Stimulated activated CD8-positive, alpha-beta memory T cell treated with anti-CD3 and anti-CD28 coated beads, Interleukin-15, amount 100 ng/mL, for 1 hour (primary cell): Measurements from ENCODE around the gene BBS1.
"Not testable (repeated sequence)": the region's sequence is repeated elsewhere in the genome, so short reads cannot be mapped to it uniquely, and the experiment has no call there.

Source experiments
- DNase-seq: peaks from one replicate; pipeline ENCODE4 v3.0.0-alpha.2; 2020; ENCODE audit warnings: low read depth

Gene BBS1

DNA sequence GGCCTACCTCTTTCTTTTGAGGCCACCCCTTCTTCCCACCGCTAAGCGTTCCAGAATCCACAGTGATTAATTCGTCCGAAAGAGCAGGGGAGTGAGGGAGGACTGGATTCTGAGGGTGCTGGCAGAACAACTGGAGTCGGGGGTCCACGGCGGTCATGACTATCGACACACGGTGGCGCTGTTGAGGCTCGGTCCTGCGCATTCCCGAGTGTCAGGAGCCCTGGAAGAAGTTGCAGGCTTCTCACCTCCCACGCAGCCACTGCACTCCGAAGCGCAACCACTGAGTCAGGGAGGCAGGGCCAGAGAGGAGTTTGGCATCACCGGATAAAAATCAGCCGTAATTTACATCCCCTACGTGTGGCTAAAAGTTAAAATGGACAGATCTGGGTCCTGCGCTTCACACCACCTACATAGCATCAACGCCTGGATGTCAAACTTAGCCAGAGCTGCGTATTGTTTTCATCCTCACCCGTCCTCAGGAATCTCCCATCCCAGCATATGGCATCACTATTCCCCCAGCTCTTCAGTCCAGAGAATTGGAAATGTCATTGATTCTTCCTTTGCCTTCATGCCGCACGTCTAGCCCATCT lies 68.7 kb downstream of the BBS1 start:
- peak; percentile 67 for DNase-seq

GRCh38 chr11:66580803-66581202 lies 70.4 kb downstream of the BBS1 start:
- no peak for DNase-seq

DNA sequence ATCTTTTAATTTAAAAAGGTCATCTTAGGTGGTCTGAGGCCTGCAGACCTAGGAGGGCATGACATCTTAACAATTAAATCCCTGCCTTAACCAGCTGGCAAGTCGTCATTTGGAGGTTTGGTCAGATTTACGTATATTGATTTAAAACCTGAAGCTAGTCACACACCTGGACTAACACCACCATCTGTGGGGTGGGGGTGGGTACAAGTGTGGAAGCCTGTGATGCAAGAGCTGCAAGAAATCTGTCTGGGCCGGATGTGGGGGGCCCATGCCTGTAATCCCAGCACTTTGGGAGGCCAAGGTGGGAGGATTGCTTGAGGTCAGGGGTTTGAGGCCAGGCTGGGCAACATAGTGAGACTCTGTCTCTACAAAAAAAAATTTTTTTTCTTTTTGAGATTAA lies 70.8 kb downstream of the BBS1 start:
- no peak for DNase-seq

GRCh38 chr11:66582565-66583147 lies 72.2 kb downstream of the BBS1 start:
- not testable (repeated sequence) for DNase-seq
